Ishikawa (cell line): ENCODE results near the gene UBL5.

Source experiments
- MAX ChIP-seq: IDR thresholded peaks from 2 replicates; pipeline ENCODE4 v1.6.1; 2012
- RAD21 ChIP-seq: IDR thresholded peaks from 2 replicates; pipeline ENCODE4 v1.6.1; 2012; ENCODE audit warnings: low read depth
- REST ChIP-seq: IDR thresholded peaks from 2 replicates; pipeline ENCODE4 v1.6.1; 2012; ENCODE audit warnings: low read depth, mild to moderate bottlenecking
- TCF12 ChIP-seq: IDR thresholded peaks from 2 replicates; pipeline ENCODE4 v1.6.1; 2012; ENCODE audit warnings: low read depth
- ZBTB7A ChIP-seq: IDR thresholded peaks from 2 replicates; pipeline ENCODE4 v1.6.1; 2012; ENCODE audit warnings: low read depth

GRCh38 chr19:9862938-9863337 lies 35.2 kb downstream of the UBL5 start:
- TF ChIP-seq ZBTB7A (no peak), REST (no peak), RAD21 (no peak), TCF12 (no peak), MAX (no peak)
